ENCODE results near the gene PGK2. TPM values are rescaled to one million over a fixed set of nuclear protein-coding genes. Genes with fewer than 3 reads are reported as not detected.

Gene PGK2
- total and polyA plus RNA-seq, 2 experiments from 2014 or later, result not detected

DNA sequence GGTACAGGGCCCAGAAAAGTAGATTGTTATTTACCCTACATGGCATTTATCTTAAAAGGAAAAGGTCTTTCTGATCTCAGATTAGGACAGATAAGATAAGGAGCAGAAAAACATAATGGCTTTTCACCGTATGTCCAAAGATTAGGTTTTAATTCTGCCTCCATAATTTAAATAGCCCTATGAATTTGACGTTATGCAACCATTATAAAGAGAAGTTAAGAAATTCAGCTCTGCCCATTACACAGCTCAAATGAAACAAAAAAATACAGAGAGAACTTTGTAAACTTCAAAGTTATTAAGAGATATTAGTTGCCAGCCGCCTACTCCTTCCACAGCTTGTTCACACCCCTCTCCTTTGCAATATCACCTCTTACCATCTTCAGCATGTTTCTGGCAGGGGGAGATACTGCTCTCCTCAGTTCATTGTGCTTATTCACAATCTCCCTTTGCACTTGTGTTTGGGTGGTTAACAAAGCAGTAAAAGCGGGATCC is 51.0 kb downstream of the PGK2 start:
- Histone ChIP-seq H3K36me3 (ENCODE audit: insufficient read depth) (no peaks in the 10 kb centered on the region), H3K27me3 (ENCODE audit: insufficient read depth) (no peaks in the 10 kb centered on the region), H3F3A (replicated peaks; ENCODE audit: low read depth) (no peaks in the 10 kb centered on the region), H3K4me2 (no peak overlapping the region), H3K4me1 (ENCODE audit: insufficient read depth) (no peaks in the 10 kb centered on the region), H2AFZ (peak overlapping the region; percentile 6; the same call in 1 of the 2 replicates), H3K27ac (ENCODE audit: low read depth) (no peak overlapping the region), H3K79me2 (replicated peaks; ENCODE audit: insufficient read depth) (no peaks in the 10 kb centered on the region), H3K9me2 (ENCODE audit: insufficient read depth) (no peaks in the 10 kb centered on the region), H3K4me3 (no peak overlapping the region), H4K20me1 (replicated peaks; ENCODE audit: insufficient read depth) (no peaks in the 10 kb centered on the region)
- DNase-seq (ENCODE audit: low spot score), result no peak
- no peaks in the 10 kb centered on the region for H3K4me1 Mint-ChIP-seq
- H3K36me3 Mint-ChIP-seq (ENCODE audit: low read depth), result no peaks in the 10 kb centered on the region
- no peaks in the 10 kb centered on the region for H3K27me3 Mint-ChIP-seq (ENCODE audit: insufficient read depth, low read depth, poor library complexity)
- no peak overlapping the region for H3K27ac Mint-ChIP-seq
- no peak overlapping the region for H3K4me3 Mint-ChIP-seq
- TF ChIP-seq, protein P1, sequence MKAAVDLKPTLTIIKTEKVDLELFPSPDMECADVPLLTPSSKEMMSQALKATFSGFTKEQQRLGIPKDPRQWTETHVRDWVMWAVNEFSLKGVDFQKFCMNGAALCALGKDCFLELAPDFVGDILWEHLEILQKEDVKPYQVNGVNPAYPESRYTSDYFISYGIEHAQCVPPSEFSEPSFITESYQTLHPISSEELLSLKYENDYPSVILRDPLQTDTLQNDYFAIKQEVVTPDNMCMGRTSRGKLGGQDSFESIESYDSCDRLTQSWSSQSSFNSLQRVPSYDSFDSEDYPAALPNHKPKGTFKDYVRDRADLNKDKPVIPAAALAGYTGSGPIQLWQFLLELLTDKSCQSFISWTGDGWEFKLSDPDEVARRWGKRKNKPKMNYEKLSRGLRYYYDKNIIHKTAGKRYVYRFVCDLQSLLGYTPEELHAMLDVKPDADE (IDR thresholded peaks at IDR 0.05), result no peak
- TF ChIP-seq EZH2 (IDR thresholded peaks at IDR 0.05; ENCODE audit: low read depth, unreplicated experiment) (no peak), REST (IDR thresholded peaks at IDR 0.05; ENCODE audit: unreplicated experiment) (no peak), NANOG (IDR thresholded peaks at IDR 0.05; ENCODE audit: borderline replicate concordance) (no peak), ZNF114 (CRISPR knock-in tag; IDR thresholded peaks at IDR 0.05) (no peak), JUNB (IDR thresholded peaks at IDR 0.05; ENCODE audit: unreplicated experiment) (no peak), CREB1 (CRISPR knock-in tag; IDR thresholded peaks at IDR 0.05; ENCODE audit: low read depth) (no peak), EZH2phosphoT487 (IDR thresholded peaks at IDR 0.05; ENCODE audit: unreplicated experiment) (no peak), STAT1 (IDR thresholded peaks at IDR 0.05; ENCODE audit: unreplicated experiment) (no peak), ZNF331 (CRISPR knock-in tag; IDR thresholded peaks at IDR 0.05; ENCODE audit: low read depth) (no peak), POLR2AphosphoS5 (IDR thresholded peaks at IDR 0.05; ENCODE audit: low read depth) (no peak)
- TF ChIP-seq, protein P2, sequence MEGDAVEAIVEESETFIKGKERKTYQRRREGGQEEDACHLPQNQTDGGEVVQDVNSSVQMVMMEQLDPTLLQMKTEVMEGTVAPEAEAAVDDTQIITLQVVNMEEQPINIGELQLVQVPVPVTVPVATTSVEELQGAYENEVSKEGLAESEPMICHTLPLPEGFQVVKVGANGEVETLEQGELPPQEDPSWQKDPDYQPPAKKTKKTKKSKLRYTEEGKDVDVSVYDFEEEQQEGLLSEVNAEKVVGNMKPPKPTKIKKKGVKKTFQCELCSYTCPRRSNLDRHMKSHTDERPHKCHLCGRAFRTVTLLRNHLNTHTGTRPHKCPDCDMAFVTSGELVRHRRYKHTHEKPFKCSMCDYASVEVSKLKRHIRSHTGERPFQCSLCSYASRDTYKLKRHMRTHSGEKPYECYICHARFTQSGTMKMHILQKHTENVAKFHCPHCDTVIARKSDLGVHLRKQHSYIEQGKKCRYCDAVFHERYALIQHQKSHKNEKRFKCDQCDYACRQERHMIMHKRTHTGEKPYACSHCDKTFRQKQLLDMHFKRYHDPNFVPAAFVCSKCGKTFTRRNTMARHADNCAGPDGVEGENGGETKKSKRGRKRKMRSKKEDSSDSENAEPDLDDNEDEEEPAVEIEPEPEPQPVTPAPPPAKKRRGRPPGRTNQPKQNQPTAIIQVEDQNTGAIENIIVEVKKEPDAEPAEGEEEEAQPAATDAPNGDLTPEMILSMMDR (conservative IDR thresholded peaks at IDR 0.05; ENCODE audit: low read depth in 2 of 2), result no peak
- TF ChIP-seq, protein P3, sequence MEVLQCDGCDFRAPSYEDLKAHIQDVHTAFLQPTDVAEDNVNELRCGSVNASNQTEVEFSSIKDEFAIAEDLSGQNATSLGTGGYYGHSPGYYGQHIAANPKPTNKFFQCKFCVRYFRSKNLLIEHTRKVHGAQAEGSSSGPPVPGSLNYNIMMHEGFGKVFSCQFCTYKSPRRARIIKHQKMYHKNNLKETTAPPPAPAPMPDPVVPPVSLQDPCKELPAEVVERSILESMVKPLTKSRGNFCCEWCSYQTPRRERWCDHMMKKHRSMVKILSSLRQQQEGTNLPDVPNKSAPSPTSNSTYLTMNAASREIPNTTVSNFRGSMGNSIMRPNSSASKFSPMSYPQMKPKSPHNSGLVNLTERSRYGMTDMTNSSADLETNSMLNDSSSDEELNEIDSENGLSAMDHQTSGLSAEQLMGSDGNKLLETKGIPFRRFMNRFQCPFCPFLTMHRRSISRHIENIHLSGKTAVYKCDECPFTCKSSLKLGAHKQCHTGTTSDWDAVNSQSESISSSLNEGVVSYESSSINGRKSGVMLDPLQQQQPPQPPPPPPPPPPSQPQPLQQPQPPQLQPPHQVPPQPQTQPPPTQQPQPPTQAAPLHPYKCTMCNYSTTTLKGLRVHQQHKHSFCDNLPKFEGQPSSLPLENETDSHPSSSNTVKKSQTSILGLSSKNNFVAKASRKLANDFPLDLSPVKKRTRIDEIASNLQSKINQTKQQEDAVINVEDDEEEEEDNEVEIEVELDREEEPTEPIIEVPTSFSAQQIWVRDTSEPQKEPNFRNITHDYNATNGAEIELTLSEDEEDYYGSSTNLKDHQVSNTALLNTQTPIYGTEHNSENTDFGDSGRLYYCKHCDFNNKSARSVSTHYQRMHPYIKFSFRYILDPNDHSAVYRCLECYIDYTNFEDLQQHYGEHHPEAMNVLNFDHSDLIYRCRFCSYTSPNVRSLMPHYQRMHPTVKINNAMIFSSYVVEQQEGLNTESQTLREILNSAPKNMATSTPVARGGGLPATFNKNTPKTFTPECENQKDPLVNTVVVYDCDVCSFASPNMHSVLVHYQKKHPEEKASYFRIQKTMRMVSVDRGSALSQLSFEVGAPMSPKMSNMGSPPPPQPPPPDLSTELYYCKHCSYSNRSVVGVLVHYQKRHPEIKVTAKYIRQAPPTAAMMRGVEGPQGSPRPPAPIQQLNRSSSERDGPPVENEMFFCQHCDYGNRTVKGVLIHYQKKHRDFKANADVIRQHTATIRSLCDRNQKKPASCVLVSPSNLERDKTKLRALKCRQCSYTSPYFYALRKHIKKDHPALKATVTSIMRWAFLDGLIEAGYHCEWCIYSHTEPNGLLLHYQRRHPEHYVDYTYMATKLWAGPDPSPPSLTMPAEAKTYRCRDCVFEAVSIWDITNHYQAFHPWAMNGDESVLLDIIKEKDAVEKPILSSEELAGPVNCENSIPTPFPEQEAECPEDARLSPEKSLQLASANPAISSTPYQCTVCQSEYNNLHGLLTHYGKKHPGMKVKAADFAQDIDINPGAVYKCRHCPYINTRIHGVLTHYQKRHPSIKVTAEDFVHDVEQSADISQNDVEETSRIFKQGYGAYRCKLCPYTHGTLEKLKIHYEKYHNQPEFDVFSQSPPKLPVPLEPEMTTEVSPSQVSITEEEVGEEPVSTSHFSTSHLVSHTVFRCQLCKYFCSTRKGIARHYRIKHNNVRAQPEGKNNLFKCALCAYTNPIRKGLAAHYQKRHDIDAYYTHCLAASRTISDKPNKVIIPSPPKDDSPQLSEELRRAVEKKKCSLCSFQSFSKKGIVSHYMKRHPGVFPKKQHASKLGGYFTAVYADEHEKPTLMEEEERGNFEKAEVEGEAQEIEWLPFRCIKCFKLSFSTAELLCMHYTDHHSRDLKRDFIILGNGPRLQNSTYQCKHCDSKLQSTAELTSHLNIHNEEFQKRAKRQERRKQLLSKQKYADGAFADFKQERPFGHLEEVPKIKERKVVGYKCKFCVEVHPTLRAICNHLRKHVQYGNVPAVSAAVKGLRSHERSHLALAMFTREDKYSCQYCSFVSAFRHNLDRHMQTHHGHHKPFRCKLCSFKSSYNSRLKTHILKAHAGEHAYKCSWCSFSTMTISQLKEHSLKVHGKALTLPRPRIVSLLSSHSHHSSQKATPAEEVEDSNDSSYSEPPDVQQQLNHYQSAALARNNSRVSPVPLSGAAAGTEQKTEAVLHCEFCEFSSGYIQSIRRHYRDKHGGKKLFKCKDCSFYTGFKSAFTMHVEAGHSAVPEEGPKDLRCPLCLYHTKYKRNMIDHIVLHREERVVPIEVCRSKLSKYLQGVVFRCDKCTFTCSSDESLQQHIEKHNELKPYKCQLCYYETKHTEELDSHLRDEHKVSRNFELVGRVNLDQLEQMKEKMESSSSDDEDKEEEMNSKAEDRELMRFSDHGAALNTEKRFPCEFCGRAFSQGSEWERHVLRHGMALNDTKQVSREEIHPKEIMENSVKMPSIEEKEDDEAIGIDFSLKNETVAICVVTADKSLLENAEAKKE (CRISPR knock-in tag; IDR thresholded peaks at IDR 0.05), result no peak
- ATAC-seq, result no peak
- no peaks in the 10 kb centered on the region for H3K9me3 Mint-ChIP-seq

Data from GM23338 (cell line).